ENCODE data around the gene FRRS1L.

DNA sequence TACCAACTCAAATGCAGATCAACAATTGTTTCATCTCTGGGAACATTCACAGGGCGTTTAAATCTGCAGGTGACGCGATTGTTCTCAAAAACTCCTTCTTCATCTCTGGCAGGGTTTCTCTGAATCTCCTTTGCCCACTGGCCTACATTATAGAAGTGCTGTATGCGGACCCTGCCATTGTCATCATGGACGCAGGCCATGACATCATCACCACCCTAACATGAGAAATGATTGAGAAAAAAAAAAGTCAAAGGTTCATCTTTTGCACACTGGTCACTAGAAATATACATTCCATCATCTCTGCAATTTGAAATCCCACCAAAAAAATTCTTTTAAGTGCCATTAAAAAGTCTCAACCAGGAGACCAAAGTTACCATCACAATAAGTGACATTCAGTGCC lies 25.7 kb downstream of the FRRS1L start:
- TF ChIP-seq, protein P1, sequence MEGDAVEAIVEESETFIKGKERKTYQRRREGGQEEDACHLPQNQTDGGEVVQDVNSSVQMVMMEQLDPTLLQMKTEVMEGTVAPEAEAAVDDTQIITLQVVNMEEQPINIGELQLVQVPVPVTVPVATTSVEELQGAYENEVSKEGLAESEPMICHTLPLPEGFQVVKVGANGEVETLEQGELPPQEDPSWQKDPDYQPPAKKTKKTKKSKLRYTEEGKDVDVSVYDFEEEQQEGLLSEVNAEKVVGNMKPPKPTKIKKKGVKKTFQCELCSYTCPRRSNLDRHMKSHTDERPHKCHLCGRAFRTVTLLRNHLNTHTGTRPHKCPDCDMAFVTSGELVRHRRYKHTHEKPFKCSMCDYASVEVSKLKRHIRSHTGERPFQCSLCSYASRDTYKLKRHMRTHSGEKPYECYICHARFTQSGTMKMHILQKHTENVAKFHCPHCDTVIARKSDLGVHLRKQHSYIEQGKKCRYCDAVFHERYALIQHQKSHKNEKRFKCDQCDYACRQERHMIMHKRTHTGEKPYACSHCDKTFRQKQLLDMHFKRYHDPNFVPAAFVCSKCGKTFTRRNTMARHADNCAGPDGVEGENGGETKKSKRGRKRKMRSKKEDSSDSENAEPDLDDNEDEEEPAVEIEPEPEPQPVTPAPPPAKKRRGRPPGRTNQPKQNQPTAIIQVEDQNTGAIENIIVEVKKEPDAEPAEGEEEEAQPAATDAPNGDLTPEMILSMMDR (IDR thresholded peaks at IDR 0.05; ENCODE audit: low read length), result no peak
- TF ChIP-seq EZH2 (optimal IDR thresholded peaks at IDR 0.05; ENCODE audit: low read depth, low read length), result no peak
- no peak for TF ChIP-seq EZH2phosphoT487 (IDR thresholded peaks at IDR 0.05; ENCODE audit: low read length)

All from MM.1S (cell line).